Suprapubic skin (tissue), 4 donors: ENCODE measurements around the gene MRC2. TPM values are rescaled to one million over a fixed set of nuclear protein-coding genes. Genes with fewer than 3 reads are reported as not detected.

ENCODE experiments used
- DNase-seq, 2 donors: peaks; one replicate each; pipeline ENCODE4 v3.0.0-alpha.2; 2019; ENCODE audit warnings: low spot score in 2 of 2
- H3K27ac ChIP-seq: fragments of 200-600 bp; sonication (generic); one replicate; pipeline ENCODE4 v1.5.1; 2019
- H3K27me3 ChIP-seq: fragments of 200-600 bp; sonication (generic); one replicate; pipeline ENCODE4 v1.5.1; 2019
- H3K36me3 ChIP-seq: fragments of 200-600 bp; sonication (generic); one replicate; pipeline ENCODE4 v1.5.1; 2019
- H3K4me1 ChIP-seq: fragments of 200-600 bp; sonication (generic); one replicate; pipeline ENCODE4 v1.5.1; 2019
- H3K4me3 ChIP-seq: fragments of 200-600 bp; sonication (generic); one replicate; pipeline ENCODE4 v1.5.1; 2019; ENCODE audit warnings: mild to moderate bottlenecking
- H3K9me3 ChIP-seq: fragments of 200-600 bp; sonication (generic); one replicate; pipeline ENCODE4 v1.5.1; 2019
- EP300 ChIP-seq: sonication (generic); formaldehyde crosslinking; IDR thresholded peaks from one replicate; pipeline ENCODE4 v1.6.1; 2017; ENCODE audit warnings: antibody characterized with exemption
- POLR2A ChIP-seq, 2 donors: fragments of 450-650 bp; IDR thresholded peaks; one replicate each; pipeline ENCODE4 v1.6.1; 2017; ENCODE audit warnings: antibody characterized with exemption in 2 of 2, mild to moderate bottlenecking in 2 of 2, moderate library complexity in 2 of 2
- POLR2AphosphoS5 ChIP-seq, 3 donors: sonication (generic); formaldehyde crosslinking; IDR thresholded peaks; one replicate each; pipeline ENCODE4 v1.6.1; 2017; ENCODE audit warnings: antibody characterized with exemption in 3 of 3
- WGBS: methylation state at CpG from one replicate; pipeline ENCODE4 v1.1.5; 2018; 5-methylcytosine and 5-hydroxymethylcytosine counted together
- total RNA-seq, 4 donors: library from RNA; depleted of rRNA; stranded (reverse); fragments of >200 nt; gene quantifications; one replicate each; pipeline ENCODE4 v1.1.0, GENCODE V29; 2016
- TF ChIP-seq, protein P1 (sequence below), 2 donors: fragments of 200-600 bp in 1 of 2; fragments of 450-650 bp in 1 of 2; sonication (generic) in 1 of 2; IDR thresholded peaks; one replicate each; pipeline ENCODE4 v1.5.1; 2016 to 2019; ENCODE audit warnings: antibody characterized with exemption in 2 of 2, mild to moderate bottlenecking in 1 of 2, moderate library complexity in 1 of 2

Gene MRC2
- total RNA-seq, 4 donors from 2014 or later: 31.4 to 55.2 (median 37.1) TPM

DNA sequence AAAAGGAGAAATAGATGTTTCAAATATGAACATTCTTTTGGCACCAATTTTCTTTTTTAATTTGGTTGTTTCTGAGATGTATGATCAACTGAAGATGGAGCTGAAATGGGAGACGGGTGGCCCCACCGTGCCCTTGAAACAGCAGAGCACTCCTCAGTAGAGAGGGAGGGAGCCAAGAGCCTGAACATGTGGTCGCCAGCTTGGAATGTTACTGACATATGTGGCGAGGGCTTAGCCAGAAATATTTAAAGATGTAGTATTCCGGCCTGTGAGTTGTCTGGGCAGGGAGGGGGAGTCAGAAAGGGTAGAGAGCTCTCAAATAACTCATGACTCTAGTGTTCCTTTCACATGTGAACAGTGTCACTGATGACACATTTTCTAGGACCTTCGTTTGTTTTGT, 13.3 kb upstream of the MRC2 start:
- Histone ChIP-seq H3K4me3 (no peak overlapping the region), H3K36me3 (peaks cover 44% of the 10 kb centered on the region), H3K27ac (no peak overlapping the region), H3K4me1 (no peaks in the 10 kb centered on the region), H3K27me3 (no peaks in the 10 kb centered on the region), H3K9me3 (no peaks in the 10 kb centered on the region)
- 63% methylated on average over 6 of the region's 6 CpGs for WGBS
- TF ChIP-seq, protein P1, sequence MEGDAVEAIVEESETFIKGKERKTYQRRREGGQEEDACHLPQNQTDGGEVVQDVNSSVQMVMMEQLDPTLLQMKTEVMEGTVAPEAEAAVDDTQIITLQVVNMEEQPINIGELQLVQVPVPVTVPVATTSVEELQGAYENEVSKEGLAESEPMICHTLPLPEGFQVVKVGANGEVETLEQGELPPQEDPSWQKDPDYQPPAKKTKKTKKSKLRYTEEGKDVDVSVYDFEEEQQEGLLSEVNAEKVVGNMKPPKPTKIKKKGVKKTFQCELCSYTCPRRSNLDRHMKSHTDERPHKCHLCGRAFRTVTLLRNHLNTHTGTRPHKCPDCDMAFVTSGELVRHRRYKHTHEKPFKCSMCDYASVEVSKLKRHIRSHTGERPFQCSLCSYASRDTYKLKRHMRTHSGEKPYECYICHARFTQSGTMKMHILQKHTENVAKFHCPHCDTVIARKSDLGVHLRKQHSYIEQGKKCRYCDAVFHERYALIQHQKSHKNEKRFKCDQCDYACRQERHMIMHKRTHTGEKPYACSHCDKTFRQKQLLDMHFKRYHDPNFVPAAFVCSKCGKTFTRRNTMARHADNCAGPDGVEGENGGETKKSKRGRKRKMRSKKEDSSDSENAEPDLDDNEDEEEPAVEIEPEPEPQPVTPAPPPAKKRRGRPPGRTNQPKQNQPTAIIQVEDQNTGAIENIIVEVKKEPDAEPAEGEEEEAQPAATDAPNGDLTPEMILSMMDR (IDR thresholded peaks at IDR 0.05): no peak
- TF ChIP-seq POLR2A (IDR thresholded peaks at IDR 0.05) (no peak), POLR2AphosphoS5 (IDR thresholded peaks at IDR 0.05) (no peak), EP300 (no peak)
- DNase-seq: no peak

DNA sequence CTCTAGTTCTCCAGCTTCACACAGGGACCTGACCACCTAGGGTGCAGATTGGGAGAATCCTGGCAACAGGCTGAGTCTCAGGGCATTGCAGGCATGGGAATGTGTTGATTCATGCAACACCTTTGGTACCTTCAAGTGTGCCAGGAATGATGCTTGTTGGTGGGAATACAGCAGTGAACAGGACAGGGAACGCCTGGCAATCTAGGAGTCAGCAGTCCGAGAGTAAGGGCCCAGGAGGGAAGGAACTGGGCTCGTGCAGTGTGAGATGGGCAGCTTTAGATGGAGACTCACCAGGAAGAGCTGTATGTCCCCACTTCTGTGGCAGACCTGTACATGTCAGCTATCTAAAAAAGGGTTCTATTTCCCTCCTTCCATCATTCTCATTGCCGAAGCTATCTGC, 12.0 kb upstream of the MRC2 start:
- Histone ChIP-seq H3K36me3 (peaks cover 31% of the 10 kb centered on the region), H3K9me3 (no peaks in the 10 kb centered on the region), H3K27ac (no peak overlapping the region), H3K4me3 (no peak overlapping the region), H3K27me3 (no peaks in the 10 kb centered on the region), H3K4me1 (no peaks in the 10 kb centered on the region)
- 96% methylated on average over 4 of the region's 4 CpGs for WGBS
- TF ChIP-seq POLR2A (IDR thresholded peaks at IDR 0.05) (no peak), POLR2AphosphoS5 (IDR thresholded peaks at IDR 0.05) (no peak), EP300 (no peak)
- TF ChIP-seq, protein P1 (IDR thresholded peaks at IDR 0.05): no peak
- DNase-seq: no peak

DNA sequence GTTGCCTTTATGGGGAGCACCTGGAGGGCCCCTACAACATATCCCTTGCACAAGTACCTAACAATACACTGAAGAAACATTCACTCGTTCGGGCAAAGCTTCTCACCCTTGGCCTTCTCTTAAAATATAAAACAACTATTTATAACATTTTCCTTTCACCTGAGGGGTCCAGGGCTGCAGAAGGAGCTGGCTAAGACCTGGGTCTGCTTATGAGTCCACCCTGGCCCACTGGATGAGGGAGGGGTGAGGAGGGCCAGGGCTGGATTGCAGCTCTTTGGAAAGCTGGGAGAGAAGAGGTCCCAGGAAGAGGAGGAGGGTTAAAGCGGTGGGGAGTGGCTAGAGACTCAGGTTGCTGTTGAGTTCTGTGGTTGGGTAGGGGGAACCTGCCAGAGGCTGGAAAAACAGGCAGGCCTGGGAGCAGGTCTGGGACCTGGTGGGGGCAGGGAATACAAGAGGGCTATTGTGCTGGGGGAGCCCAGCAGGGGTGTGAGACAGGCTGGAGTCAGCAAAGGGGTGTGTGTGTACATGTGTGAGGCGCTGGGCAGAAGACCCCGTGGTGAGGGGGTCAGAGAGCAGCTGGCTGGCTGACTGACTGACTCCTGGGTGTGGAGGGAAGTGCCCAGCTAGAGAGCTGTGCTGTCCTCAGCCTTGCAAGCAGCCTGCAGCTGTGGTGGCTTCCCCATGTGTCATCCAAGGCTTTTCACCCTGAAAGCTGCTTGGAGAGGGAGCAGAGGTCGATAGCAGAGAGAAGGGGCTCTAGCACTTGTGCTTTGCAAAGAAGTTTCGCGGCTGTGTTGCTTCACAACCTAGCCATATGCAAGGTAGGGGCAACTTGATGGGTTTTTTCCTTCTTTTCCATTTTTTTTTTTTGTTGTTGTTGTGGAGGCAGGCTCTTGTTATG, 10.2 kb upstream of the MRC2 start:
- H3K36me3 ChIP-seq: peaks cover 22% of the 10 kb centered on the region
- H3K4me1 ChIP-seq: no peaks in the 10 kb centered on the region
- H3K4me3 ChIP-seq: no peak overlapping the region
- TF ChIP-seq POLR2AphosphoS5 (IDR thresholded peaks at IDR 0.05): no peak
- no peak for TF ChIP-seq POLR2A (IDR thresholded peaks at IDR 0.05)
- TF ChIP-seq, protein P1 (IDR thresholded peaks at IDR 0.05): no peak
- no peak for TF ChIP-seq EP300
- H3K27me3 ChIP-seq: no peaks in the 10 kb centered on the region
- no peak overlapping the region for H3K27ac ChIP-seq
- DNase-seq: no peak
- H3K9me3 ChIP-seq: no peaks in the 10 kb centered on the region
- 83% methylated on average over 8 of the region's 8 CpGs for WGBS

DNA sequence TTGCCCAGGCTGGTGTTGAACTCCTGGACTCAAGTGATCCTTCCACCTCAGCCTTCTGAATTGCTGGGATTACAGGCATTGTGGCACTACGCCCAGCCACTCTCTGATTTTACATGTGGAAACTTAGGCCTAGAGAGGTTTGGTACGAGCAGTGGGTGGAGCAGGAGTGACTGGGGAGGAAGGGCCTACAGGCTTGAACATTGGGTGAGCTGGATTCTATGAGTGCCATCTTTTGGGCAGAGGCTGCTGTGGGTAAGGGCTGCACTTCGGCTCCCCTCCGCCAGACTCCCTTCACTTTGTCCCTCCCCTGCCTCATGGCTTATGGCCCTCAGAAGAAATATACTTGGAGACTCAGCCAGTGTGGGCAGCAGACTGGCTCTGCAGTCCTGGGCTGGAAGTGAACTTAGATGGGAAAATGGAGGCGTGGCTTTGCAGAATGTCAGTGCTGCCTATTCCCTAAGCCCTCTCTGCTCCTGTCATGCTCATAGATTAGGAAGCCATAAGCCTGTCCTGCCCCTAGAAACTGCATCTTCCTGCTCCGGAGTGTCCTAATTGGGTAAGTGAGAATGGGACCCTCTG, 9.5 kb upstream of the MRC2 start:
- Histone ChIP-seq H3K9me3 (no peaks in the 10 kb centered on the region), H3K4me1 (no peaks in the 10 kb centered on the region), H3K27me3 (no peaks in the 10 kb centered on the region), H3K36me3 (peaks cover 16% of the 10 kb centered on the region), H3K27ac (no peak overlapping the region), H3K4me3 (no peak overlapping the region)
- DNase-seq: no peak
- TF ChIP-seq EP300: no peak
- TF ChIP-seq, protein P1 (IDR thresholded peaks at IDR 0.05): no peak
- no peak for TF ChIP-seq POLR2A (IDR thresholded peaks at IDR 0.05)
- TF ChIP-seq POLR2AphosphoS5 (IDR thresholded peaks at IDR 0.05): no peak
- WGBS: 75% methylated on average over 6 of the region's 6 CpGs
